GM18909 (cell line): ENCODE results near the gene ACBD4.

Experiments used
- ATAC-seq: cut with Tn5 transposase; IDR thresholded peaks from one replicate; pipeline ENCODE4 v1.9.1; 2021; ENCODE audit warnings: mild to moderate bottlenecking; ENCODE audit not compliant: unreplicated experiment, poor library complexity

ACBD4 gene

GRCh38 chr17:45132320-45132571, 3.2 kb upstream of the ACBD4 start, which contains the start of gene PLCD3:
Gene PLCD3, minus strand, starts transcription at chr17:45132515. Its CDS starts 105 bp downstream, at chr17:45132410.
- no peak for ATAC-seq

- ATAC-seq = peak; percentile 33
Measured at GRCh38 chr17:45132572-45133463, 2.7 kb upstream of the ACBD4 start.

- ATAC-seq = no peak
Measured at GRCh38 chr17:45135978-45136791, 698 bp downstream of the ACBD4 start.

GRCh38 chr17:45136846-45137560, 1.5 kb downstream of the ACBD4 start:
- ATAC-seq = no peak

- no peak for ATAC-seq
Measured at GRCh38 chr17:45137561-45138305, 2.2 kb downstream of the ACBD4 start.

GRCh38 chr17:45138911-45139532, 3.5 kb downstream of the ACBD4 start:
- no peak for ATAC-seq

- ATAC-seq = no peak
Measured at GRCh38 chr17:45139533-45139920, 4.0 kb downstream of the ACBD4 start.

GRCh38 chr17:45143094-45143670, 7.7 kb downstream of the ACBD4 start:
- ATAC-seq = no peak

- ATAC-seq = no peak
Measured at GRCh38 chr17:45143767-45144198, 8.3 kb downstream of the ACBD4 start.

GRCh38 chr17:45144199-45145034, 8.9 kb downstream of the ACBD4 start:
- ATAC-seq = no peak

- ATAC-seq = no peak
Measured at GRCh38 chr17:45145035-45145389, 9.5 kb downstream of the ACBD4 start.

GRCh38 chr17:45146166-45146565, 10.7 kb downstream of the ACBD4 start:
- ATAC-seq = no peak

- no peak for ATAC-seq
Measured at GRCh38 chr17:45146592-45146889, 11.1 kb downstream of the ACBD4 start.

GRCh38 chr17:45146890-45147580, 11.5 kb downstream of the ACBD4 start:
- no peak for ATAC-seq

- ATAC-seq = no peak
Measured at GRCh38 chr17:45147581-45148182, 12.2 kb downstream of the ACBD4 start.

GRCh38 chr17:45148183-45149036, 12.9 kb downstream of the ACBD4 start, which contains the start of gene HEXIM1:
Gene HEXIM1, plus strand, starts transcription at chr17:45148475. Its CDS starts 716 bp downstream, at chr17:45149191.
- ATAC-seq = peak; percentile 72
